Activated CD4-positive, alpha-beta T cell treated with anti-CD3 and anti-CD28 coated beads, Interleukin-2, amount 10 ng/mL, durations not matched to agents 24 days and 14 days (primary cell): ENCODE data around the gene F11R. TPM values are rescaled to one million over a fixed set of nuclear protein-coding genes. Genes with fewer than 3 reads are reported as not detected.
"Not testable (repeated sequence)": the region's sequence is repeated elsewhere in the genome, so short reads cannot be mapped to it uniquely, and the experiment has no call there.

Experiments used
- DNase-seq: peaks from one replicate; pipeline ENCODE4 v3.0.0; 2022
- H3K27ac Mint-ChIP-seq: one replicate; pipeline ENCODE4 v1.8.0; 2022; ENCODE audit warnings: mild to moderate bottlenecking, mixed read lengths
- H3K27me3 Mint-ChIP-seq: one replicate; pipeline ENCODE4 v1.8.0; 2022; ENCODE audit warnings: mixed read lengths
- H3K36me3 Mint-ChIP-seq: one replicate; pipeline ENCODE4 v1.8.0; 2022; ENCODE audit warnings: low read depth, mild to moderate bottlenecking, mixed read lengths
- H3K4me1 Mint-ChIP-seq: one replicate; pipeline ENCODE4 v1.8.0; 2021; ENCODE audit warnings: mixed read lengths
- H3K4me3 Mint-ChIP-seq: one replicate; pipeline ENCODE4 v1.8.0; 2022; ENCODE audit warnings: mild to moderate bottlenecking, moderate library complexity, mixed read lengths
- H3K9me3 Mint-ChIP-seq: one replicate; pipeline ENCODE4 v1.8.0; 2021; ENCODE audit warnings: mixed read lengths
- intact Hi-C: fragments of 100-400 bp; cut with micrococcal nuclease; formaldehyde crosslinking; loops from one replicate; pipeline ENCODE4 v1.15.1; 2023
- total RNA-seq: library from RNA; stranded (reverse); gene quantifications from 2 replicates; pipeline ENCODE4 v1.2.3, GENCODE V29; 2022

The F11R gene
- total RNA-seq, 1 donor from 2014 or later = 9.1 TPM

GRCh38 chr1:160954158-160955104 is 66.5 kb downstream of the F11R start, which contains the start of gene ITLN2:
Gene ITLN2 (minus strand): TSS chr1:160954809. CDS start chr1:160954741, 68 bp downstream.
- intact Hi-C loops = loop anchor here (5.0 kb wide), 1 partner anchor 347 kb away; no protein-coding TSS in a partner anchor
- Mint-ChIP-seq H3K27me3 (peaks cover 2% of the 10 kb centered on the region), H3K4me3 (no peak within 1 kb of the TSS)

GRCh38 chr1:160953030-160953429 is 67.9 kb downstream of the F11R start:
- no peaks in the 10 kb centered on the region for H3K36me3 Mint-ChIP-seq
- H3K27me3 Mint-ChIP-seq = peaks cover 2% of the 10 kb centered on the region
- no peak for DNase-seq
- H3K4me1 Mint-ChIP-seq = peaks cover 6% of the 10 kb centered on the region
- H3K9me3 Mint-ChIP-seq = no peaks in the 10 kb centered on the region
- no peak overlapping the region for H3K27ac Mint-ChIP-seq
- H3K4me3 Mint-ChIP-seq = no peak overlapping the region
- intact Hi-C loops = loop anchor here (5.0 kb wide), 1 partner anchor 346 kb away; no protein-coding TSS in a partner anchor

More at GRCh38 chr1:160954158-160955104, 66.5 kb downstream of the F11R start, which contains the start of gene ITLN2:
- Mint-ChIP-seq H3K27ac (no peak within 1 kb of the TSS), H3K9me3 (no peaks in the 10 kb centered on the region), H3K4me1 (peaks cover 6% of the 10 kb centered on the region), H3K36me3 (no peaks in the 10 kb centered on the region)
- DNase-seq = peak; percentile 84

- no peak overlapping the region for H3K4me3 Mint-ChIP-seq
- H3K4me1 Mint-ChIP-seq = peaks cover 6% of the 10 kb centered on the region
- H3K36me3 Mint-ChIP-seq = no peaks in the 10 kb centered on the region
- no peak for DNase-seq
- no peak overlapping the region for H3K27ac Mint-ChIP-seq
- intact Hi-C loops = loop anchor here (5.0 kb wide), 1 partner anchor 345 kb away; no protein-coding TSS in a partner anchor
- H3K9me3 Mint-ChIP-seq = no peaks in the 10 kb centered on the region
- H3K27me3 Mint-ChIP-seq = peaks cover 5% of the 10 kb centered on the region
Observed at GRCh38 chr1:160952129-160952510, 68.8 kb downstream of the F11R start.

- Mint-ChIP-seq H3K4me3 (no peak overlapping the region), H3K36me3 (no peaks in the 10 kb centered on the region), H3K27ac (no peak overlapping the region), H3K4me1 (peaks cover 6% of the 10 kb centered on the region), H3K9me3 (no peaks in the 10 kb centered on the region), H3K27me3 (peaks cover 9% of the 10 kb centered on the region)
- intact Hi-C loops = loop anchor here (1.0 to 5.0 kb wide), 5 partner anchors 116 to 344 kb away; no protein-coding TSS in a partner anchor
- DNase-seq = peak; percentile 91
Observed at GRCh38 chr1:160951443-160952128, 69.4 kb downstream of the F11R start.

- peaks cover 9% of the 10 kb centered on the region for H3K27me3 Mint-ChIP-seq
- no peak for DNase-seq
- no peak overlapping the region for H3K4me3 Mint-ChIP-seq
- intact Hi-C loops = loop anchor here (1.0 to 5.0 kb wide), 5 partner anchors 115 to 343 kb away; no protein-coding TSS in a partner anchor
- no peak overlapping the region for H3K27ac Mint-ChIP-seq
- H3K36me3 Mint-ChIP-seq = no peaks in the 10 kb centered on the region
- H3K4me1 Mint-ChIP-seq = peaks cover 6% of the 10 kb centered on the region
- no peaks in the 10 kb centered on the region for H3K9me3 Mint-ChIP-seq
Observed at GRCh38 chr1:160950657-160951056, 70.3 kb downstream of the F11R start.

- intact Hi-C loops = loop anchor here (2.0 to 5.0 kb wide), 2 partner anchors 267 to 343 kb away; no protein-coding TSS in a partner anchor
- peaks cover 11% of the 10 kb centered on the region for H3K27me3 Mint-ChIP-seq
- H3K4me3 Mint-ChIP-seq = no peak overlapping the region
- H3K9me3 Mint-ChIP-seq = no peaks in the 10 kb centered on the region
- no peak for DNase-seq
- no peak overlapping the region for H3K27ac Mint-ChIP-seq
- peaks cover 6% of the 10 kb centered on the region for H3K4me1 Mint-ChIP-seq
- no peaks in the 10 kb centered on the region for H3K36me3 Mint-ChIP-seq
Observed at GRCh38 chr1:160949881-160950280, 71.1 kb downstream of the F11R start.

- H3K27ac Mint-ChIP-seq, H3K4me3 Mint-ChIP-seq, H3K4me1 Mint-ChIP-seq, H3K36me3 Mint-ChIP-seq, intact Hi-C loops, H3K9me3 Mint-ChIP-seq, DNase-seq: not testable (repeated sequence)
- H3K27me3 Mint-ChIP-seq = peaks cover 13% of the 10 kb centered on the region
Observed at GRCh38 chr1:160949216-160949880, 71.6 kb downstream of the F11R start.

- DNase-seq, H3K27ac Mint-ChIP-seq, H3K4me3 Mint-ChIP-seq, intact Hi-C loops, H3K4me1 Mint-ChIP-seq, H3K9me3 Mint-ChIP-seq, H3K36me3 Mint-ChIP-seq: not testable (repeated sequence)
- H3K27me3 Mint-ChIP-seq = peaks cover 11% of the 10 kb centered on the region
Observed at GRCh38 chr1:160947174-160947759, 73.7 kb downstream of the F11R start.

- H3K9me3 Mint-ChIP-seq, H3K36me3 Mint-ChIP-seq, H3K4me3 Mint-ChIP-seq, H3K27ac Mint-ChIP-seq, H3K4me1 Mint-ChIP-seq, intact Hi-C loops, DNase-seq: not testable (repeated sequence)
- H3K27me3 Mint-ChIP-seq = peaks cover 12% of the 10 kb centered on the region
Observed at GRCh38 chr1:160945881-160946280, 75.1 kb downstream of the F11R start.

Other genes starting within 250 kb of the F11R start
- 0.30 and 0.85 TPM in 2 replicates for gene LY9, start 225.0 kb downstream of the F11R start, total RNA-seq
- gene CD244, start 158.3 kb downstream of the F11R start, total RNA-seq = not detected in 2 replicates
- gene ITLN1, start 136.0 kb downstream of the F11R start, total RNA-seq = not detected in 2 replicates
- not detected in 2 replicates for gene ITLN2, start 66.3 kb downstream of the F11R start, total RNA-seq
- 41.7 and 49.7 TPM in 2 replicates for gene TSTD1, start 17.8 kb upstream of the F11R start, total RNA-seq
- gene USF1, start 24.8 kb upstream of the F11R start, total RNA-seq = 46.5 and 48.6 TPM in 2 replicates
- gene ARHGAP30, start 48.7 kb upstream of the F11R start, total RNA-seq = 134 and 139 TPM in 2 replicates
- 0.05 TPM in 1 of 2 replicates, not detected in the other for gene NECTIN4, start 68.4 kb upstream of the F11R start, total RNA-seq
- not detected in 2 replicates for gene KLHDC9, start 77.2 kb upstream of the F11R start, total RNA-seq
- 173 and 178 TPM in 2 replicates for gene PFDN2, start 96.9 kb upstream of the F11R start, total RNA-seq
- 46.7 and 48.2 TPM in 2 replicates for gene NIT1, start 97.0 kb upstream of the F11R start, total RNA-seq
- 45.7 and 46.2 TPM in 2 replicates for gene DEDD, start 111.5 kb upstream of the F11R start, total RNA-seq
- 84.2 and 86.6 TPM in 2 replicates for gene UFC1, start 132.8 kb upstream of the F11R start, total RNA-seq
- 32.7 and 34.7 TPM in 2 replicates for gene USP21, start 138.3 kb upstream of the F11R start, total RNA-seq
- 28.6 and 31.1 TPM in 2 replicates for gene PPOX, start 145.3 kb upstream of the F11R start, total RNA-seq
- gene B4GALT3, start 156.4 kb upstream of the F11R start, total RNA-seq = 65.1 and 69.9 TPM in 2 replicates
- gene ADAMTS4, start 177.9 kb upstream of the F11R start, total RNA-seq = 0.33 and 0.66 TPM in 2 replicates
- gene NDUFS2, start 181.2 kb upstream of the F11R start, total RNA-seq = 88.4 and 89.6 TPM in 2 replicates
- 0.63 TPM in 1 of 2 replicates, not detected in the other for gene FCER1G, start 194.1 kb upstream of the F11R start, total RNA-seq
- not detected in 2 replicates for gene APOA2, start 202.5 kb upstream of the F11R start, total RNA-seq
- gene TOMM40L, start 204.9 kb upstream of the F11R start, total RNA-seq = 25.6 and 28.4 TPM in 2 replicates
- not detected in 2 replicates for gene NR1I3, start 217.1 kb upstream of the F11R start, total RNA-seq
- 0.14 TPM in 1 of 2 replicates, not detected in the other for gene PCP4L1, start 237.6 kb upstream of the F11R start, total RNA-seq